Medulla oblongata (tissue), 1 donor: ENCODE results near the gene CNTN5.
A peak's percentile ranks its signal among the peaks of the same experiment; 100 is the strongest.

Source experiments
- DNase-seq: peaks from one replicate; pipeline ENCODE4 v3.0.0-alpha.2; 2015; ENCODE audit errors: extremely low spot score

Gene CNTN5

GRCh38 chr11:99509863-99510262, 489.1 kb downstream of the CNTN5 start:
- no peak for DNase-seq

GRCh38 chr11:99513368-99513767, 492.6 kb downstream of the CNTN5 start:
- DNase-seq = no peak

- DNase-seq = no peak
Observed at GRCh38 chr11:99519095-99519494, 498.3 kb downstream of the CNTN5 start.

- no peak for DNase-seq
Observed at GRCh38 chr11:99522467-99523173, 501.9 kb downstream of the CNTN5 start.

- DNase-seq = no peak
Observed at GRCh38 chr11:99531468-99531867, 510.7 kb downstream of the CNTN5 start.

GRCh38 chr11:99534812-99535211, 514.1 kb downstream of the CNTN5 start:
- no peak for DNase-seq

GRCh38 chr11:99535406-99535805, 514.7 kb downstream of the CNTN5 start:
- no peak for DNase-seq

GRCh38 chr11:99535819-99536218, 515.1 kb downstream of the CNTN5 start:
- no peak for DNase-seq

GRCh38 chr11:99537681-99538080, 516.9 kb downstream of the CNTN5 start:
- DNase-seq = no peak

- no peak for DNase-seq
Observed at GRCh38 chr11:99545616-99546015, 524.9 kb downstream of the CNTN5 start.

- no peak for DNase-seq
Observed at GRCh38 chr11:99548264-99548663, 527.5 kb downstream of the CNTN5 start.

GRCh38 chr11:99554232-99554903, 533.6 kb downstream of the CNTN5 start:
- no peak for DNase-seq

- no peak for DNase-seq
Observed at GRCh38 chr11:99555486-99555885, 534.7 kb downstream of the CNTN5 start.

- no peak for DNase-seq
Observed at GRCh38 chr11:99565333-99565732, 544.6 kb downstream of the CNTN5 start.

- DNase-seq = no peak
Observed at GRCh38 chr11:99567334-99567956, 546.7 kb downstream of the CNTN5 start.

GRCh38 chr11:99568808-99569207, 548.1 kb downstream of the CNTN5 start:
- DNase-seq = no peak

GRCh38 chr11:99571094-99571493, 550.3 kb downstream of the CNTN5 start:
- DNase-seq = no peak

GRCh38 chr11:99584830-99585229, 564.1 kb downstream of the CNTN5 start:
- DNase-seq = peak; percentile 3

GRCh38 chr11:99585606-99586005, 564.9 kb downstream of the CNTN5 start:
- no peak for DNase-seq

- no peak for DNase-seq
Observed at GRCh38 chr11:99589771-99590170, 569.0 kb downstream of the CNTN5 start.

- DNase-seq = no peak
Observed at GRCh38 chr11:99592266-99592665, 571.5 kb downstream of the CNTN5 start.

GRCh38 chr11:99593197-99593596, 572.4 kb downstream of the CNTN5 start:
- DNase-seq = no peak

- DNase-seq = no peak
Observed at GRCh38 chr11:99601179-99601578, 580.4 kb downstream of the CNTN5 start.
